Transverse colon (tissue), 4 donors: ENCODE data around the gene CALHM3. TPM values are rescaled to one million over a fixed set of nuclear protein-coding genes. Genes with fewer than 3 reads are reported as not detected.
A peak's percentile ranks its signal among the peaks of the same experiment; 100 is the strongest.

Experiments used
- DNase-seq: peaks from one replicate; pipeline ENCODE4 v3.0.0-alpha.2; 2019
- H3K27ac ChIP-seq, 4 donors: fragments of 200-600 bp; sonication (generic); 2 replicates each; pipeline ENCODE4 v1.5.1; 2016 to 2018; ENCODE audit warnings: inconsistent platforms in 4 of 4
- H3K27me3 ChIP-seq: fragments of 200-600 bp; sonication (generic); 2 replicates; pipeline ENCODE4 v1.5.1; 2017; ENCODE audit warnings: inconsistent platforms
- H3K36me3 ChIP-seq, 4 donors: fragments of 200-600 bp; sonication (generic); 2 replicates each; pipeline ENCODE4 v1.5.1; 2017 to 2019; ENCODE audit warnings: inconsistent platforms in 4 of 4
- H3K4me1 ChIP-seq, 4 donors: fragments of 200-600 bp; sonication (generic); 2 replicates each; pipeline ENCODE4 v1.5.1; 2017 to 2020; ENCODE audit warnings: inconsistent platforms in 4 of 4
- H3K4me3 ChIP-seq, 4 donors: fragments of 200-600 bp; sonication (generic); 1 replicate in 1 of 4; 2 replicates in 3 of 4; pipeline versions ENCODE4 v1.5.1 to v1.6.1; 2017 to 2019; ENCODE audit warnings: inconsistent platforms in 4 of 4
- H3K9me3 ChIP-seq, 2 donors: fragments of 200-600 bp; sonication (generic); 2 replicates each; pipeline ENCODE4 v1.5.1; 2017 to 2019; ENCODE audit warnings: inconsistent platforms in 2 of 2
- EP300 ChIP-seq: sonication (generic); formaldehyde crosslinking; IDR thresholded peaks from one replicate; pipeline ENCODE4 v1.6.1; 2017; ENCODE audit warnings: antibody characterized with exemption, low read depth
- POLR2A ChIP-seq: fragments of 450-650 bp; IDR thresholded peaks from one replicate; pipeline ENCODE4 v1.6.1; 2016; ENCODE audit warnings: antibody characterized with exemption, mild to moderate bottlenecking, moderate library complexity
- POLR2AphosphoS5 ChIP-seq, 3 donors: sonication (generic); formaldehyde crosslinking; IDR thresholded peaks; one replicate each; pipeline ENCODE4 v1.6.1; 2016; ENCODE audit warnings: antibody characterized with exemption in 3 of 3
- WGBS, 2 donors: methylation state at CpG; one replicate each; pipeline ENCODE4 v1.1.5; 2018; ENCODE audit warnings: low coverage in 1 of 2; 5-methylcytosine and 5-hydroxymethylcytosine counted together
- in situ Hi-C, 4 donors: fragments of 200-750 bp; cut with MboI; loops; one replicate each; pipeline versions ENCODE4 v1.15.0 to v1.15.1; 2017; ENCODE audit warnings: low sequenced_read_pairs in 3 of 4, low pct_ligation_motif_present in 1 of 4, low pct_unique_long_range_greater_than_20kb in 1 of 4
- intact Hi-C: fragments of 100-400 bp; cut with DNase I; formaldehyde crosslinking; loops from one replicate; pipeline ENCODE4 v1.15.1; 2023; ENCODE audit warnings: low total_unique reads
- total RNA-seq, 4 donors: library from RNA; depleted of rRNA; stranded (reverse); fragments of >200 nt; gene quantifications; one replicate each; pipeline ENCODE4 v1.1.0, GENCODE V29; 2016
- TF ChIP-seq, protein P1 (sequence below), 5 experiments: fragments of 200-600 bp in 3 of 5; fragments of 450-650 bp in 2 of 5; sonication (generic) in 3 of 5; IDR thresholded peaks; 1 replicate in 2 of 5; 2 replicates in 3 of 5; pipeline ENCODE4 v1.5.1; 2016 to 2017; ENCODE audit warnings: antibody characterized with exemption in 5 of 5, inconsistent platforms in 3 of 5, mild to moderate bottlenecking in 2 of 5, moderate library complexity in 1 of 5

Gene CALHM3
- total RNA-seq, 4 donors from 2014 or later, result not detected

DNA sequence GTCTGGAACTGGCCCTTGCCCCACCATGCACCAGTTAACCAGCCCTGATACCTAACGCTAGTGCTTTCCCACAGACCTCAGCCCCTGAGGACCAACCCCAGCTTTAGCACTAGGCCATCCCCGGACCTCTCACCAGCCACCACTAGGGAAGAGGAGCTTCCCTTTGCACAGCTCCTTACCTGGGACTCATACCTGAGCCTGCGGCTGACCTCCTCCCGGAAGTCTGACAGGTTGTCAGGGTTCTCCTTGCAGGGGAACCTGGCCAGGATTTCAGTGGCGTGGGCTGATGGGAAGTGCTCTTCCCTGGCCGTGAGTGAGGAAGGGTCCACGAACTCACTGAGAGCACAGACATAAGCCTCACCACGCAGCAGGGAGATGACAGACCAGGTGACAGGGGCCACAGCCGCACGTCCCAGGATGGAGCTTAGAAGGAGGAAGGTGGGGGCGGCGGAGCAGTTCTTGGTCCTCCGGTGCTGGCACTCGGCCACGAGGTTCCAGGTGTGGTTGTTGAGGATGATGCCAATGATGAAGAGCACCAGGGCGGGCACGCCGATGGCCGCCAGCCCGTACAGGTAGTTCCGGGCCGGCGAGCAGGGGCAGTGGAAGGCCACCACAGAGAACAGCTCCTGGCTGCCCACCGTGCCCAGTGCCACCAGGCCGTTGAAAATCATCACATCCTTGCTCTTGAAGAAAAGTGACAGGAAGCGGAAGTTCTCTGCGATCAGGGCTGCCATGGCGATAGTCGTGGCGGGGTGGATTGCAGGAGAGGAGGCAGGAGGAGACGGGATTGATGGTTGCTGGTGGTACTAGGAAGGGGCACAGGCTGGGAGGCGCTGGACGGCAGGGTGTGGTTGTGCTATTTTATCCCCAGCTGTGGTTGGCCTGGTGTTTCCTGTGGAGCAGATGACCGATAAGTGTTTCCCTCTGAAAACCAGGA is 29.6 kb downstream of the CALHM3 start:
- 75 to 83% methylated on average over 3 to 34 of the region's 34 CpGs for WGBS, 2 donors
- Histone ChIP-seq H3K27ac (peak overlapping the region; percentile 34 to 93 (median 86)), H3K4me3 (peak overlapping the region in 1 of 4 donors; percentile 67), H3K4me1 (peaks cover 8 to 56% (median 14%) of the 10 kb centered on the region in 4 donors), H3K27me3 (peaks cover 5% of the 10 kb centered on the region), H3K36me3 (peaks cover 0 to 12% (median 0%) of the 10 kb centered on the region in 4 donors), H3K9me3 (no peaks in the 10 kb centered on the region)
- DNase-seq, result no peak
- no peak for TF ChIP-seq EP300
- TF ChIP-seq, protein P1, sequence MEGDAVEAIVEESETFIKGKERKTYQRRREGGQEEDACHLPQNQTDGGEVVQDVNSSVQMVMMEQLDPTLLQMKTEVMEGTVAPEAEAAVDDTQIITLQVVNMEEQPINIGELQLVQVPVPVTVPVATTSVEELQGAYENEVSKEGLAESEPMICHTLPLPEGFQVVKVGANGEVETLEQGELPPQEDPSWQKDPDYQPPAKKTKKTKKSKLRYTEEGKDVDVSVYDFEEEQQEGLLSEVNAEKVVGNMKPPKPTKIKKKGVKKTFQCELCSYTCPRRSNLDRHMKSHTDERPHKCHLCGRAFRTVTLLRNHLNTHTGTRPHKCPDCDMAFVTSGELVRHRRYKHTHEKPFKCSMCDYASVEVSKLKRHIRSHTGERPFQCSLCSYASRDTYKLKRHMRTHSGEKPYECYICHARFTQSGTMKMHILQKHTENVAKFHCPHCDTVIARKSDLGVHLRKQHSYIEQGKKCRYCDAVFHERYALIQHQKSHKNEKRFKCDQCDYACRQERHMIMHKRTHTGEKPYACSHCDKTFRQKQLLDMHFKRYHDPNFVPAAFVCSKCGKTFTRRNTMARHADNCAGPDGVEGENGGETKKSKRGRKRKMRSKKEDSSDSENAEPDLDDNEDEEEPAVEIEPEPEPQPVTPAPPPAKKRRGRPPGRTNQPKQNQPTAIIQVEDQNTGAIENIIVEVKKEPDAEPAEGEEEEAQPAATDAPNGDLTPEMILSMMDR (IDR thresholded peaks at IDR 0.05), result no peak
- TF ChIP-seq POLR2AphosphoS5 (IDR thresholded peaks at IDR 0.05), result no peak
- TF ChIP-seq POLR2A, result no peak
- in situ Hi-C loops (no loop called here), intact Hi-C loops (no loop called here)

DNA sequence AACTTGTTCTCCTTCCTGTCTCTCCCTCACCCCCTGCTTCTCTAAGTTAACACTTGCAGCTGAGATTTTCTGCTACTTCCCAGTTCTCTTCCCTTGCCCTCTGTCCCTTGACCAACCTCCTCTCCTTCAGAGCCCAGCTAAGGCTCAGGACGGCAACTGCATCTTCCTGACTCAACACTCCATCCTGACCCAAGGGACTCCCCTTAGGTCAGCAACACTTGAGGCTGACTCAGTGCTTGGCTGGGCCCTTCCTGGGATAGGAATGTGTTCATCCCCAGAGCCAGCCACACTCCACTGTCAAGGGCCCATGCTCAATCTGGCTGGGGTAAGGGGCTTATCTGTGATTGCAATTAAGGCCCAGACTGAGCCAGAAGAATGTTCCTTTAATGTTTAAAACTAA is 30.3 kb downstream of the CALHM3 start:
- H3K4me3 ChIP-seq, result peak overlapping the region in 1 of 4 donors; percentile 6
- H3K36me3 ChIP-seq, result peaks cover 0 to 18% (median 0%) of the 10 kb centered on the region in 4 donors
- H3K9me3 ChIP-seq, result no peaks in the 10 kb centered on the region
- intact Hi-C loops, result no loop called here
- TF ChIP-seq EP300 (no peak), POLR2A (no peak), POLR2AphosphoS5 (IDR thresholded peaks at IDR 0.05) (peak in 1 of 3 donors; percentile 34)
- TF ChIP-seq, protein P1 (IDR thresholded peaks at IDR 0.05), result no peak
- DNase-seq, result peak; percentile 38
- WGBS, 2 donors, result 50% methylated on average over 1 of the region's 1 CpG; no CpG with 5 or more reads in 1 of the 2 donors
- in situ Hi-C loops, result no loop called here
- H3K27me3 ChIP-seq, result peaks cover 5% of the 10 kb centered on the region
- peaks cover 8 to 56% (median 14%) of the 10 kb centered on the region in 4 donors for H3K4me1 ChIP-seq
- H3K27ac ChIP-seq, result peak overlapping the region; percentile 40 to 93 (median 86)

DNA sequence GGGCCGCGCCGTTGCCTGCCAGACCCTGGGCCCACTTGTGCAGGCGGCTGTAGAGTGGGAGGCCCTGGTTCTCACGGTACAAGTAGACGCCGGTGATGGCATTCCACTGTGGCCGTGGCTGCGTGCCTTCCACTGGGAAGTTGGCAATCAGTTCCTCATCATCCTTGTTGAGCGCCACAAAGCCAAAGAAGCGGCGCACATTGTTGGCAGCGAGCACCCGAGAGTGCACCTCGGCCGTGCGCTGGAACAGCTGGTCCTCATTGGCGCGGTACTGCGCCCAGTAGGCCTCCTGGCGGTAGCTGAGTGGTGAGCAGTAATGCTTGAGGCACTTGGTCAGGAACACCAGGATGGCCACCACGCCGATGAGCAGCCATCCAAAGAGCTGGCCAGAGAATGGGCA is 31.9 kb downstream of the CALHM3 start:
- Histone ChIP-seq H3K27me3 (peaks cover 5% of the 10 kb centered on the region), H3K4me1 (peaks cover 8 to 48% (median 12%) of the 10 kb centered on the region in 4 donors), H3K4me3 (no peak overlapping the region), H3K36me3 (peaks cover 0 to 31% (median 0%) of the 10 kb centered on the region in 4 donors), H3K27ac (peak overlapping the region in 3 of 4 donors; percentile 71 to 86 (median 85)), H3K9me3 (no peaks in the 10 kb centered on the region)
- 96% methylated on average over 23 of the region's 23 CpGs; no CpG with 5 or more reads in 1 of the 2 donors for WGBS, 2 donors
- intact Hi-C loops (no loop called here), in situ Hi-C loops (no loop called here)
- no peak for DNase-seq
- no peak for TF ChIP-seq POLR2A
- TF ChIP-seq, protein P1 (IDR thresholded peaks at IDR 0.05), result no peak

DNA sequence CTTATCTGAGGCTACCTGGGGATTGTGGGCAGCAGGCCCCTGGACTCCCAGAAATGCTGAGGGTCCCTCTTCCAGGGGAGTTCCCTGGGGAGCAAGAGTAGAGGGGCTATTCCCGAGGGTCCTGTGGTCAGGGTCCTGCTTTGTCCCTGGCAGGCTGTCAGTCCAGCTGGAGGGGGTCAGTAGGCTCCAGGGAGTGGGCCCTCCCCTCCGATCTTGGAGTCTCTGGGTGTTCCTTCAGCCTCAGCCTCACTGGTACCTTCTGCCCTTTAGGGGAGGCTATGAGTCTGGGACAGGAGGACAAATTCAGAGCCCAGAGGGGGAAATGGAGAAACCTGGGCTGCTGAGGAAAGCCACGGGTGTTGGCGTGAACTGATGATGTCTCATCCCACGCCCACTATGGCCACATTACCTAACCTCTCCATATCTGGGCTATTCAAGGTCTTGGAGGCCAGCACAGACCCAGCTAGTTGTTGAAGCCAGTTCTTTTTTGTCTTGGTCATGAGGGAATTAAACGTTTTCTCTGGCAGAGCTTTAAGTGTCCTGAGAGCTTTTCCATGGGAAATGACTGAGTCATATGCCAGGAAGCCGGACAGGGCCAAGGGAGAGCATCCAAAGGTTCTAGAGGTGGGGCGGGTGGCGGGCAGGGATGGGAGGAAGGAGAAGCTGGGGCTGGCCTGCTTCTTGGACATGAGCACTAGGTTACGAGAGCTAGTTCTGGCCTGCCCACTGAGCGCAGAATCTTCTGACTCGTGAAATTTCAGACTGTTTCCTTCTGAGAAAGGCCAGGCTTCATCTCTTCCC is 33.1 kb downstream of the CALHM3 start:
- H3K9me3 ChIP-seq, result no peaks in the 10 kb centered on the region
- TF ChIP-seq POLR2AphosphoS5 (IDR thresholded peaks at IDR 0.05) (peak in 1 of 3 donors; percentile 54), POLR2A (no peak)
- peak; percentile 31 for DNase-seq
- peaks cover 8 to 44% (median 12%) of the 10 kb centered on the region in 4 donors for H3K4me1 ChIP-seq
- intact Hi-C loops (no loop called here), in situ Hi-C loops (no loop called here)
- peak overlapping the region; percentile 60 to 86 (median 78) for H3K27ac ChIP-seq
- no peaks in the 10 kb centered on the region for H3K27me3 ChIP-seq
- WGBS, 2 donors, result 71 to 80% methylated on average over 2 to 12 of the region's 12 CpGs
- peaks cover 0 to 35% (median 0%) of the 10 kb centered on the region in 4 donors for H3K36me3 ChIP-seq
- H3K4me3 ChIP-seq, result no peak overlapping the region
